Measurements from ENCODE around the gene EHD4.

The EHD4 gene

DNA sequence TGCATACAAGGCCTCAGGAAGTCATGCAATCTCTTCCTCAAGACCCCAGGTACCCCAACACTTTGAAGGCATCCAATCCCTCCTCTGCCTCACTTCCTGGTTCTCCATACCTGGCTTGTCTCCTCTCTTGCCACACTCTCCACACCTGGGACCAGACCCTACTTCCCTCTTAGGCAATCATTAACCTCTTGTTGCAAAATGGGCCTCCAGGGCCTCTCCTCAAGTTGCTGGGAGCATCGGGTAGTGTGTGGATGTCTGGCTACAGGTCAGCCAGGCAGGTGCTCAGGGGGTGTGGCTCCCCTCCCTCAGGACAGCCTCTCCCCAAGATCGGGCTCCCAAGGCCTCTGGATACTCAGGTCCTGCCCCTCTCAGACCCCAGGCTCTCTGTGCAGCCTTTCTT is 39.9 kb upstream of the EHD4 start:
- no peak overlapping the region for H3K4me2 ChIP-seq (ENCODE audit: insufficient read depth, low read length, poor library complexity, severe bottlenecking)
- no peak overlapping the region for H4K8ac ChIP-seq (ENCODE audit: low read depth, low read length)
- peaks cover 0 to 16% (median 0%) of the 10 kb centered on the region in 3 experiments for H3K27me3 ChIP-seq (ENCODE audit: control insufficient read depth in 3 of 3, insufficient read depth in 3 of 3, low read depth in 1 of 3, low read length in 3 of 3)
- no peak overlapping the region for H3K23ac ChIP-seq (ENCODE audit: low read depth, low read length, poor library complexity)
- H2AK5ac ChIP-seq (ENCODE audit: low read depth, low read length) = no peak overlapping the region
- peaks cover 0 to 2% of the 10 kb centered on the region in 2 donors for H3K4me1 ChIP-seq (ENCODE audit: control insufficient read depth in 2 of 2, insufficient read depth in 1 of 2, low read depth in 1 of 2, low read length in 2 of 2)
- H2BK120ac ChIP-seq (ENCODE audit: low read depth, low read length) = no peak overlapping the region
- H3K4me3 ChIP-seq (ENCODE audit: low read length in 2 of 2) = no peak overlapping the region
- H3K18ac ChIP-seq (ENCODE audit: low read length) = no peak overlapping the region
- no CpG with 5 or more reads among the region's 2 CpGs for WGBS, 2 donors (ENCODE audit: extremely low coverage in 2 of 2, insufficient read length in 2 of 2, insufficient replicate concordance in 1 of 2)
- no peaks in the 10 kb centered on the region for H3K36me3 ChIP-seq (replicated peaks in 1 of 2; ENCODE audit: control insufficient read depth in 2 of 2, insufficient read depth in 2 of 2, low read length in 2 of 2)
- no peak overlapping the region for H2BK12ac ChIP-seq (ENCODE audit: low read length)
- no peak for DNase-seq (ENCODE audit: low spot score)
- no peak overlapping the region for H3K4ac ChIP-seq (ENCODE audit: low read length)
- no peaks in the 10 kb centered on the region for H3K79me1 ChIP-seq (ENCODE audit: low read depth, low read length)
- no peak overlapping the region for H3K9ac ChIP-seq (ENCODE audit: low read depth, low read length, poor library complexity)
- no peak overlapping the region for H3K14ac ChIP-seq (ENCODE audit: low read length)
- no peaks in the 10 kb centered on the region for H3K9me3 ChIP-seq (replicated peaks in 1 of 2; ENCODE audit: control insufficient read depth in 2 of 2, insufficient read depth in 1 of 2, low read depth in 1 of 2, low read length in 2 of 2)
- no peak overlapping the region for H2BK5ac ChIP-seq (ENCODE audit: low read length)
- no peak overlapping the region for H2AFZ ChIP-seq (ENCODE audit: low read length)
- H4K91ac ChIP-seq (ENCODE audit: low read depth, low read length, poor library complexity) = no peak overlapping the region
- no peak overlapping the region for H2BK15ac ChIP-seq (ENCODE audit: low read length)
- H3K27ac ChIP-seq (replicated peaks; ENCODE audit: low read length) = no peak overlapping the region

DNA sequence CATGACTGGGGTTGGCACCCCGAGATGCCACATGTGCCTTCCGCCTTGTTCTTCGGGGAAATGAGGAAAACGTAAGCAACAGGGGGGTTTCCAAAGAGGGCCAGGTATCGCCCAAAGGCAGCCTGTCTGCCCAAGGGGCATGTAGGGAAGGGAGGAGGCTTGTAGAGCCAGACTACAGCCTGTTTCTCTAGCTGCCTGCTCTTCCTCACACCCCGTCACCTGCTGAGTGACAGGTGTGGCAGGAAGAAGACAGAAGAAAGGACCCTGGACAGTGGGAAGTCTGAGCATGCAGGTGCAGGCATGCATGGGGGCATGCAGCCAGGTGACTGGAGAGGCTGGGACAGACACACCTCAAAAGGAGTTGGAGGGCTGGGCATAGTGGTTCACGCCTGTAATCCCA is 38.7 kb upstream of the EHD4 start:
- H3K4me3 ChIP-seq (ENCODE audit: low read length in 2 of 2) = no peak overlapping the region
- no peaks in the 10 kb centered on the region for H3K36me3 ChIP-seq (replicated peaks in 1 of 2; ENCODE audit: control insufficient read depth in 2 of 2, insufficient read depth in 2 of 2, low read length in 2 of 2)
- no peak overlapping the region for H3K23ac ChIP-seq (ENCODE audit: low read depth, low read length, poor library complexity)
- H3K27ac ChIP-seq (replicated peaks; ENCODE audit: low read length) = no peak overlapping the region
- H2AK5ac ChIP-seq (ENCODE audit: low read depth, low read length) = no peak overlapping the region
- no peaks in the 10 kb centered on the region for H3K79me1 ChIP-seq (ENCODE audit: low read depth, low read length)
- no peak overlapping the region for H2BK15ac ChIP-seq (ENCODE audit: low read length)
- H3K9ac ChIP-seq (ENCODE audit: low read depth, low read length, poor library complexity) = no peak overlapping the region
- H2BK120ac ChIP-seq (ENCODE audit: low read depth, low read length) = no peak overlapping the region
- H3K14ac ChIP-seq (ENCODE audit: low read length) = no peak overlapping the region
- no peaks in the 10 kb centered on the region for H3K9me3 ChIP-seq (replicated peaks in 1 of 2; ENCODE audit: control insufficient read depth in 2 of 2, insufficient read depth in 1 of 2, low read depth in 1 of 2, low read length in 2 of 2)
- peaks cover 0 to 16% (median 0%) of the 10 kb centered on the region in 3 experiments for H3K27me3 ChIP-seq (ENCODE audit: control insufficient read depth in 3 of 3, insufficient read depth in 3 of 3, low read depth in 1 of 3, low read length in 3 of 3)
- no peak for DNase-seq (ENCODE audit: low spot score)
- no peak overlapping the region for H2BK12ac ChIP-seq (ENCODE audit: low read length)
- no peak overlapping the region for H2BK5ac ChIP-seq (ENCODE audit: low read length)
- H2AFZ ChIP-seq (ENCODE audit: low read length) = no peak overlapping the region
- no peak overlapping the region for H3K4ac ChIP-seq (ENCODE audit: low read length)
- no CpG with 5 or more reads among the region's 7 CpGs for WGBS, 2 donors (ENCODE audit: extremely low coverage in 2 of 2, insufficient read length in 2 of 2, insufficient replicate concordance in 1 of 2)
- no peak overlapping the region for H3K18ac ChIP-seq (ENCODE audit: low read length)
- H3K4me2 ChIP-seq (ENCODE audit: insufficient read depth, low read length, poor library complexity, severe bottlenecking) = no peak overlapping the region
- no peak overlapping the region for H4K8ac ChIP-seq (ENCODE audit: low read depth, low read length)
- H4K91ac ChIP-seq (ENCODE audit: low read depth, low read length, poor library complexity) = no peak overlapping the region
- peaks cover 0 to 4% of the 10 kb centered on the region in 2 donors for H3K4me1 ChIP-seq (ENCODE audit: control insufficient read depth in 2 of 2, insufficient read depth in 1 of 2, low read depth in 1 of 2, low read length in 2 of 2)

DNA sequence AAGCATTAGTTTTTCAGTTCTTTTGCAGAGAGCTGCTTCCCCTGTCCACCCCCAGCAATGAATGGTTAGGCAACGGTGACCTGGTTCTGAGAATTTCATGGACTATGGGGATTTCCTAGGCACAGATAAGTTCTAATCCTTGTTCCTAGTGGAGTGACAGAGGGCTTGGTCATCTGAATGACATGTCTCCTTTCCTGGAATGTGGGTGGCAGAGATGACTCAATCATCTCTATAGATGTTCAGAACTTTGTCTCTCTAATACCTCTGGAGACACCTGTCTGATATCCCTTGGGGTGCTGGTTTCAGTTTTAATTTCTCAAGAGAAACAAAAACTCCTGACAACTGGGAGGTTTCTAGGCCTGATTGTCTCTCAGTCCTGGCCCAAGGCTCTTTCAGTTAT is 38.1 kb upstream of the EHD4 start:
- no peak overlapping the region for H2BK15ac ChIP-seq (ENCODE audit: low read length)
- H2AFZ ChIP-seq (ENCODE audit: low read length) = no peak overlapping the region
- no peak overlapping the region for H3K4me3 ChIP-seq (ENCODE audit: low read length in 2 of 2)
- H3K9me3 ChIP-seq (replicated peaks in 1 of 2; ENCODE audit: control insufficient read depth in 2 of 2, insufficient read depth in 1 of 2, low read depth in 1 of 2, low read length in 2 of 2) = no peaks in the 10 kb centered on the region
- no peak overlapping the region for H3K27ac ChIP-seq (replicated peaks; ENCODE audit: low read length)
- H3K4me2 ChIP-seq (ENCODE audit: insufficient read depth, low read length, poor library complexity, severe bottlenecking) = no peak overlapping the region
- no peak overlapping the region for H3K23ac ChIP-seq (ENCODE audit: low read depth, low read length, poor library complexity)
- peaks cover 0 to 16% (median 0%) of the 10 kb centered on the region in 3 experiments for H3K27me3 ChIP-seq (ENCODE audit: control insufficient read depth in 3 of 3, insufficient read depth in 3 of 3, low read depth in 1 of 3, low read length in 3 of 3)
- H2BK5ac ChIP-seq (ENCODE audit: low read length) = no peak overlapping the region
- no peak overlapping the region for H2AK5ac ChIP-seq (ENCODE audit: low read depth, low read length)
- no peak for DNase-seq (ENCODE audit: low spot score)
- no peak overlapping the region for H3K4ac ChIP-seq (ENCODE audit: low read length)
- no peak overlapping the region for H2BK12ac ChIP-seq (ENCODE audit: low read length)
- H3K4me1 ChIP-seq (ENCODE audit: control insufficient read depth in 2 of 2, insufficient read depth in 1 of 2, low read depth in 1 of 2, low read length in 2 of 2) = peaks cover 0 to 8% of the 10 kb centered on the region in 2 donors
- H3K9ac ChIP-seq (ENCODE audit: low read depth, low read length, poor library complexity) = no peak overlapping the region
- no peak overlapping the region for H3K18ac ChIP-seq (ENCODE audit: low read length)
- no peak overlapping the region for H4K91ac ChIP-seq (ENCODE audit: low read depth, low read length, poor library complexity)
- H4K8ac ChIP-seq (ENCODE audit: low read depth, low read length) = no peak overlapping the region
- no peaks in the 10 kb centered on the region for H3K79me1 ChIP-seq (ENCODE audit: low read depth, low read length)
- no CpG with 5 or more reads among the region's 1 CpG for WGBS, 2 donors (ENCODE audit: extremely low coverage in 2 of 2, insufficient read length in 2 of 2, insufficient replicate concordance in 1 of 2)
- no peaks in the 10 kb centered on the region for H3K36me3 ChIP-seq (replicated peaks in 1 of 2; ENCODE audit: control insufficient read depth in 2 of 2, insufficient read depth in 2 of 2, low read length in 2 of 2)
- no peak overlapping the region for H2BK120ac ChIP-seq (ENCODE audit: low read depth, low read length)
- no peak overlapping the region for H3K14ac ChIP-seq (ENCODE audit: low read length)

DNA sequence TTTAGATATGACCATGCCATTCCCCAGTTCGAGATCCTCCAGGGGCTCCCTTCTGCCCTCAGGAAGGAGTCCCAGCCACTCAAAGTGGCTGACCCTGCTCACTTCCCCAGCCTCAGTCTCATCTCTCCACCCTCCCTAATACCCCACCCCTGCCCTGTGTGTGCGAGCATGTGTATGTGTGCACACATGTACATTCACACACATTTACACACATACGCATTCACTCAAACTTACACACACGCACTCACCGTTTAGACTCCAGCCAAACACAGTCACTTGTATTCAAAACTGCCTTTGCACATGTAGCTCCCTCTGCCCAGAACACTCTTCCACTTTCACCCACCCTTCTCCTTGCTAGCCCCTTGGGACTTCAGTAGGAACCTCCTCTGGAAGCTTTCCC is 37.1 kb upstream of the EHD4 start:
- Histone ChIP-seq H4K8ac (ENCODE audit: low read depth, low read length) (no peak overlapping the region), H3K4me3 (ENCODE audit: low read length in 2 of 2) (no peak overlapping the region), H3K4ac (ENCODE audit: low read length) (no peak overlapping the region), H2AK5ac (ENCODE audit: low read depth, low read length) (no peak overlapping the region), H3K4me2 (ENCODE audit: insufficient read depth, low read length, poor library complexity, severe bottlenecking) (no peak overlapping the region), H3K27me3 (ENCODE audit: control insufficient read depth in 3 of 3, insufficient read depth in 3 of 3, low read depth in 1 of 3, low read length in 3 of 3) (peaks cover 0 to 18% (median 0%) of the 10 kb centered on the region in 3 experiments), H3K18ac (ENCODE audit: low read length) (no peak overlapping the region), H3K14ac (ENCODE audit: low read length) (no peak overlapping the region), H3K23ac (ENCODE audit: low read depth, low read length, poor library complexity) (no peak overlapping the region), H2BK120ac (ENCODE audit: low read depth, low read length) (no peak overlapping the region), H3K36me3 (replicated peaks in 1 of 2; ENCODE audit: control insufficient read depth in 2 of 2, insufficient read depth in 2 of 2, low read length in 2 of 2) (no peaks in the 10 kb centered on the region), H2BK12ac (ENCODE audit: low read length) (no peak overlapping the region), H4K91ac (ENCODE audit: low read depth, low read length, poor library complexity) (no peak overlapping the region), H2AFZ (ENCODE audit: low read length) (no peak overlapping the region), H3K9me3 (replicated peaks in 1 of 2; ENCODE audit: control insufficient read depth in 2 of 2, insufficient read depth in 1 of 2, low read depth in 1 of 2, low read length in 2 of 2) (no peaks in the 10 kb centered on the region), H3K4me1 (ENCODE audit: control insufficient read depth in 2 of 2, insufficient read depth in 1 of 2, low read depth in 1 of 2, low read length in 2 of 2) (peaks cover 0 to 8% of the 10 kb centered on the region in 2 donors), H3K27ac (replicated peaks; ENCODE audit: low read length) (no peak overlapping the region), H2BK15ac (ENCODE audit: low read length) (no peak overlapping the region), H3K9ac (ENCODE audit: low read depth, low read length, poor library complexity) (no peak overlapping the region), H3K79me1 (ENCODE audit: low read depth, low read length) (peaks cover 1% of the 10 kb centered on the region), H2BK5ac (ENCODE audit: low read length) (no peak overlapping the region)
- no CpG with 5 or more reads among the region's 5 CpGs for WGBS, 2 donors (ENCODE audit: extremely low coverage in 2 of 2, insufficient read length in 2 of 2, insufficient replicate concordance in 1 of 2)
- no peak for DNase-seq (ENCODE audit: low spot score)

Data from neuronal stem cell (in vitro differentiated cells).